Stimulated activated naive CD8-positive, alpha-beta T cell treated with anti-CD3 and anti-CD28 coated beads, Interleukin-15, Interleukin-2, amounts not matched to agents 100 U/mL and 50 U/mL, for 24 hours (primary cell): ENCODE results near the gene MRPL36.
"Not testable (repeated sequence)": the region's sequence is repeated elsewhere in the genome, so short reads cannot be mapped to it uniquely, and the experiment has no call there.

Experiments
- ATAC-seq: fragments of 150-1000 bp; cut with Tn5 transposase; one replicate; pipeline ENCODE4 v1.10.0; 2021
- DNase-seq: peaks from one replicate; pipeline ENCODE4 v3.0.0; 2021

MRPL36 gene

DNA sequence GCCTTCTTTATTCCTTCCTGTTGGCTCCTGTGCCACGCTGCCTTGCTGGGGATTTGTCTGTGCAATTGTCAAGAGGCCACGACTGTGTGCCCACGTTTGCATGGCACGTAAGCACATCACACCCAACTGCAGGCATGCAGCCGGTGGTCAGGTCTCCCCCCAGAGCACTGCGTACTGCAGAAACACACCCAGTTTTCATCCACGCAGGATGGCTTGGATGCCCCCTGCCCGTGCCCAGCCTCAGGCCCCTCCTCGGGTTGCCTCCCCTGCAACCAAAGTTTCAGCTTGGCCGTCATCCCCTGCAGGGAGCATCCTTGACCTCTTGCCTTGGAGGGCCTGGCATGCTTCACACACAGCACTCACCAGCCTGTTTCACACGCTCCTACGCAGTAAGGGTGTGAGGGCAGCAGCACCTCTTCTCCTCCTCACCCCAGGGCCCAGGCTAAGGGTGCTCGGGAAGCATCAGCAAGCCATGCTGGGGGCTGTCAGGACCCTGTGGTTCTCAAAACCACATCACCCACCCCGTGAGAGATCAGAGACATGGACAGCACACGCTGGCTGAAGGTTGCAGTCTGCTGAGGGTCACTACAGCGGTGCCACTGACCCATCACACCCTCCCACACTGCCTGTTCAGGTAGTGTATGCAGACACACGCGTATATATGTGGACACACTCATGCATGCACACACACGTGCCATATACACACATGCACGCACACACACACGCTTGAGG, 3.1 kb downstream of the MRPL36 start:
- DNase-seq (no peak), ATAC-seq (no peak)

DNA sequence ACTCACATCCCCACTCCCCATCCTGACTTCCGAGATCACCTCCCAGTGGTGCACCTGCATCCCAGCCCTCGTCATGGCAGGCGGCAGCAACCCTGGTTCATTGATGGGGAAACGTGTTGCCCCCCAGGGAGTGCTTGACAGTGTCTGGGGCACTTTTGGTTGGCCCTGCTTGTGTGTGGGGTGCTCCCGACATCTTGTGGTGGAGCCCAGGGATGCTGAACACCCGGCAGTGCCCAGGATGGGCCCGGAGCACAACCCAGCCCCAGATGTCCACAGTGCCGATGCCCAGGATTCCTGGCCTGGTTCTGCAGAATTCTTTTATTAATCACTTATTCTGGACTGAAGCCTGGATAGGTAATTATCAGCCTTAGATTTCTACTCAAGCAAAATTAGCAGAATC, 3.7 kb downstream of the MRPL36 start:
- DNase-seq (no peak), ATAC-seq (no peak)

DNA sequence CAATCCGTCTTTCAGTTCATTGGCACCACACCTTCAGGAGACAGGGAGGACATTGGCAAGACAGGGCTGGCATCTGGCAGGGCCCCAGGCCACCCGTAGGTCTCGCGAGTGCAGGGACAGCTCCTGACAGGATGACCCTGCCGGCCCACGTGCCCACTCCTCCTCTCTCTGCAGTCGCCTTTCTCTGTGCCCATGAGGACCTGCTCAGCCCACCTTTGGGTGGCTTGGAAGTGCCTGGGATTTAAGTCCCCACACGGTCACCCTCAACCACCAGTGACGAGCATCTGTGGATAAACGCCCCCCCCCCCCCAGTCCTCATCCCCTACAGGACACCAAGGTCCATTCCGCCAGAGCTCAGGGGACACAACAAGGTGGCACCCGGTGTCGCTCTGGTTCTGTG, 4.1 kb downstream of the MRPL36 start:
- ATAC-seq (no peak), DNase-seq (no peak)

DNA sequence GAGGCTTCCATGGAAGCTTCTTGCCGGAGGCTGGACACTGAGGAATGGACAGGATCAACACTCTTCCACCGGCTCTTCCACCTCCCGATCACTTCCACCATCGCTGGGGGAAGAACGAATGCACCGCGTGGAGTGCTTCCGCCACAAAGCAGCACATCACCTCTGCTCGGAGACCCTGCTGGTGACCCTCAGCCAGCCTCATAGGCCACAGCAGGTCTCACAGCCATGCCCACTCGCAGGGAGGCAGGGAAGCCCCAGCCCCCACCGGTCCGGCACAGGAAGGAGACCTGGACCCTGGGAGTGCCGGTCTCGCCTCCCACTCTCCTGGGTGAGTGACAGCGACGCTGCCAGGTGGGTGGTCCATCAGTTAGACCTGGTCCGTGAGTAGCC, 4.7 kb downstream of the MRPL36 start:
- DNase-seq (no peak), ATAC-seq (no peak)

DNA sequence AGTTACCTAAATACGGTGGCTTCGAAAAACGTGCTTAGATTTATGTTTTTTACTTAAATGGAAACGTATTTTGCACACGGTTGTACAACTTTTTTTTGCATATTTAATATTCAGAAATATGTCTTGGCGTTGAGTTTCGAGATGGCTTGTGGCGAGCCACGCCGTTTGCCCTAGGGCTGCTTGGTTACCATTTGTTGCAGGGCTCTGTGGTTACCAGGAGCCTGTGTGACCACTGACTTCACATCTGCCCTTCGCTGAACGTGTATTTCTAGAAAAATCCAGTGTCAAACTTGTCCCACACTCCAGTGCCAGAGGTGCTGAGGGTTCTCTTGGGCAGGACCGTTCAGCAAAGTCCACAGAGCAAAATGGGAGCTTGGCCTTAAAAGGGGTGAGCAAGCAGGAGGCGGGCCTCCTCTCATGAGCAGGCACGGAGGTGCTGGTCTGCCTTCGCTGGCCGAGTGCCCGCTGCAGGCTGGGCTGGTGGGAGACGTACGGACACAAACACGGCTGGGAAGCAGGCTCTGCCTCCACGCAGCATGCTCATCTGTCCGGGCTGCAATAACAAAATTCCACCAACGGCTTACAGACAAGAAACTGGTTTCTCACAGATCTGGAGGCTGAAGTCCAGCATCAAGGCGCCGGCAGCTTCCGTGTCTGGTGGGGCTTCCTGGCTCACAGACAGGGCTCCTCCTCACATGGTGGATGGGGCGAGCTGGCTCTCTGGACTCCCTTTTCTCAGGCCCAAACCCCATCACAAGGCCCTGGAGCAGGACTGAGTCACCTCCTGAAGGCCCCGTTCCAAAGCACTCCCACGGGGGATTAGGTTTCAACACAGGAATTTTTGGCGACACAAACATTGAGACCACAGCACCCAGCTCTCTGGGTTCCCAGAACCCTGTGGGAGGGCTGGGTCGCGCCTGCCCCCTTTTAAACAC, 5.4 kb downstream of the MRPL36 start:
- no peak for DNase-seq
- no peak for ATAC-seq

DNA sequence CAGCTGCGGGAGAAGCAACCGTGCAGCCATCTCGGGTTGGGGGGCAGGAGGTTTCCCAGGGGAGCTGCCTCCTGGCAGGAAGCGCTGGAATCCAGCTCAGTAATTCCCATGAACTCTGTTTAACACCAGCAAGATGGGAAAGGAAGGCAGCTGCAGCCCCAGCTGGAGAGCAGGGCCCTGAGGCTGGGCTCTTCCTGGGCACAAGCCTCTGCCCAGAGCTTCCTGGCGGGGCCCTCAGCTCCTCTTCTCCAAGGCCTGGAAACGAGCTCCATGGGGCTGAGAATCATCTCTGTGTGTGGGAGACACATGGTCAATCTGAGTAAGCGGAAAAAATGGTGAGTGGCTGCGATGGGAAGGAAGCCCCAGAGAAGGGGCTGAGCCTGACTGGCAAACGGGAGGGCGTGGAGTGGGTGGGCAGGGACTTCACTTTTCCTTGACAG, 6.3 kb downstream of the MRPL36 start:
- peak; percentile 51 for ATAC-seq
- DNase-seq: peak; percentile 68

DNA sequence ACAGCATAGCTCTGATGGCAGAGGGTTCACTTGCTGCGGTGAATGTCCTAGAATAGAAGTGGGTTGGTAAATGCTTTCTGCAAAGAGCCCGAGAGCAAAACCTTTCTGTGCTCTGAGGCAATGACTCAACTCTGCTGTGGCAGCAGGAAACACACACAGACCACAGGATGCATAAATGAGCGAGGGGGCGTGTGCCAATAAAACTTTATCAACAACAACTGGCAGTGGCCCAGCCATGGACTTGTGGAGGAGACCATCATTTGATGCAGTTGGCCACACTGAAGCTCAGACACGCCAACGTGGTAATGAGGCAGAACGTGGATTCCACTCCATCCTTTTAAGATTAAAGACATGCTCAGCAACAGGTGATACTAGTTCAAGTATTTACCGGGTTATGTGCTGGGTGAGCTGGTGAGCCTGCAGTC, 6.8 kb downstream of the MRPL36 start:
- ATAC-seq: peak; percentile 92
- DNase-seq: peak; percentile 73

DNA sequence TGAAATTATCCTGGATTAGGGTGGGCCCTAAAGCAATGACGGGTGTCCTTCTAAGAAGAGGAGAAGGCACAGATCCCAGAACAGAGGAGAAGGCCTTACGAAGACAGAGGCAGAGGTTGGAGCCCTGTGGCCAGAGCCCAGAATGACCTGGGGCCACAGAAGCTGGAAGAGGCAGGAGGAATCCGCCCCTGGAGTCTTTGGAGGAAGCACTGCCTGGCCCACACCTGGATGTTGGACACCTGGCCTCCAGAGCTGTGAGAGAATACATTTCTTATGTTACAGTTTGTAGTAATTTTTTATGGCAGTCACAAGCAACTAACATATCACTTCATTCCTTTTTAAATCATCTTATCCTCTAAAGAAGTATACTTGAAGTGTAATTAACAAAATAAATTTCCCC, 8.5 kb downstream of the MRPL36 start:
- DNase-seq (no peak), ATAC-seq (no peak)

DNA sequence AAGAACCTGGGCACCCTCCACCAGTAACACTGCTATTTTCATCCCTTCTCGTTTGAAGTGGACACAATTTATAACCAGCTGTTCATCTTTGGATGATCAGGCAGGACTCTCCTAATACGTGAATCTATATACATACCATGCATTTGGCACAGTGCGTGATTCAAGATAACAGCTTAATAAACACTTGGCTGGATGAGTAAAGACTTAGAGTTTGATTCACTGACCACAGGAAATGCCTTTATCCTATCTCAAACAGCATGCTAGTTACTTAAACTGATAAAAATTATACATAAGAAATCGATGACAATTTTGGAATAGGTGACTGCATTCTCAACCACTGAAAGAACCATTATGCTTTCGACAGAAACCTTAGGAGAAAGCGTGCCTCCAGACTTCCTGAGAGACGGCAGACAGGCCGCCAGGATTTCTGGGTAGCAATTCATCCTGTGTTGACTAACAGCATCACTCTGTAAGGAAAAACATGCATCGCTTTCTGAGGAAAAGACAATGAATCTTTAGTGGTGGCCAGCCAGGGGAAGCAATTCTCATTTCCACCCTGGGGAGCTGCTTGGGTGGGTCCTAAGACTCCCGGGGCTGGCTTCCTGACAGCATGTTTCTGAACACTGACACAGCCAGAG, 9.7 kb downstream of the MRPL36 start:
- ATAC-seq (no peak), DNase-seq (no peak)

DNA sequence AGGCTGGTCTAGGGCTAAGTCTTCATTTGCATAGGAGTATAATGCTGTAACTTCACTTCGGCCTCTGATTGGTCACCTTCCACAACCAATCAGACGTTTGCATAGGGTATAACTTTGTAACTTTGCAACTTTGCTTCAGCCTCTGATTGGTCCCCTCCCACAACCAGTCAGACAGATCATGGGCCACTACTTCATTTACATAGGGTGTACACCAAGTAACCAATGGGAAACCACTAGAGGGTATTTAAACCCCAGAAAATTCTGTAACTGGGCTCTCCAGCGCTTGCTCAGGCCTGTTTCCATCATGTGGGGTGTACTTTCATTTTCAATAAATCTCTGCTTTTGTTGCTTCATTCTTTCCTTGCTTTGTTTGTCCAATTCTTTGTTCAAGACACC, 10.2 kb downstream of the MRPL36 start:
- peak; percentile 3 for ATAC-seq
- DNase-seq: not testable (repeated sequence)

DNA sequence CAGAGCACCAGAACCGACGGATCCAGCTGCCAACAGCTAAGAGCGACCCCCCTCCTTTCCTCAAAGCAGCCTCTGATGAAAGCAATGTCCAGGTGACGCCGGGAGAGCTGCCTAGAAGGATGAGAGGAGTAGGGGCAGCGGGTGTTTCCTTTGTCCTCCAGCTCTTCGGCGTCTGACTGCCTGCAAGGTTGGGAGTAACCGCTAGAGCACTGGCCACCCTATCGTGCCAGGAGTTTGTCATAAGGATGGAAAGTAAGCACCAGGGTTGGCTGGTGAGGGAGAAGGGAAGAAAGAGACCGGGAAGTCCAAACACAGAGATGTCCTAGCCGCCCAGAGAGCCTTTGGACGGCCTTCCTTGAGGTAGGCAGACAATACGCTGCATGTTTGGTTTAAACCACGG, 10.8 kb downstream of the MRPL36 start:
- ATAC-seq (no peak), DNase-seq (no peak)

DNA sequence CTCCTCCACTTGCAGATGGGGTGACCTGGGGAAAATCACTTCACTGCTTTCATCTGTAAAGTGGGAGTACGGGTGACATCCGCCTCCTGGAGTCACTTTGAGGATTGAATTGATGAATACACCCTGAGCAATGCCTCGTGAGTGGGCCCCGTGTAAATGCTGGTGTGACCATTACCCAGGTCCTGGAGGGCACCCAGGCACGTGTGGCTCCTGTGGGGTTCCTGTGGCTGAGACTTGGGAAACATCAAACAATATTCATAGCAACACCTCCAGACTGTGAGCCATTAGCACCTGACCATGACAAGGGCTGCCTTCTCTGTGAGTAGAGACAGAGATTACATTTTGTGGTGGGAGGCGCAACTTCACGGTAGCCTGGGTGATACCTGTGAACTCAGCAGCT, 11.4 kb downstream of the MRPL36 start:
- DNase-seq: no peak
- no peak for ATAC-seq

DNA sequence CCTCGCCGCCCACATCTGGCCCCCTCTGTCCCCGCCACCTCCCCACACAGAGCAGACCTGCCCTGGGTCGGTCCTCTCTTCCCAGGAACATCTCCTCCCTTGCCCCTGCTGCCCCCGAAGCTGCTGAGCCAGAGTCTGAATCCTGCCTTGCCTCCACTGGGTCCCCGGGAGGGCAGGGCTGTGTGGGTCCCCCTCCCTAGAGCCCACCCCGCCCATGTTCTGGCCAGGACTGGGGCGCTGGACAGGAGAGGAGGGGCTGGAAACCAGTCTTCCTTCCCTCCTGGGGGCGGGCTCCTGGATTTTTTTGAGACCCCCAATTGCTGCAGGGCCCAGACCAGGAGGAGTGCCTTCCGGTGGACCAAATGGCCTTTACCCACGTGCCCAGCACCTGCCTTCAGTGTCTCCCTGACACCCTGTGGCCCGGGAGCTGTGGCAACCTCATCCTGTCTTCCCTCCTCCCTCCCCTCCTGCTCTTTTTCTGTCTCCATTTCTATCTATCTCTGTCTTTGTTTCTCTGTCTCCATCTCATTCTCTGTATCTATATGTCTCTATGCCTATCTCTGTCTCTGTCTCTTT, 12.1 kb downstream of the MRPL36 start:
- no peak for ATAC-seq

DNA sequence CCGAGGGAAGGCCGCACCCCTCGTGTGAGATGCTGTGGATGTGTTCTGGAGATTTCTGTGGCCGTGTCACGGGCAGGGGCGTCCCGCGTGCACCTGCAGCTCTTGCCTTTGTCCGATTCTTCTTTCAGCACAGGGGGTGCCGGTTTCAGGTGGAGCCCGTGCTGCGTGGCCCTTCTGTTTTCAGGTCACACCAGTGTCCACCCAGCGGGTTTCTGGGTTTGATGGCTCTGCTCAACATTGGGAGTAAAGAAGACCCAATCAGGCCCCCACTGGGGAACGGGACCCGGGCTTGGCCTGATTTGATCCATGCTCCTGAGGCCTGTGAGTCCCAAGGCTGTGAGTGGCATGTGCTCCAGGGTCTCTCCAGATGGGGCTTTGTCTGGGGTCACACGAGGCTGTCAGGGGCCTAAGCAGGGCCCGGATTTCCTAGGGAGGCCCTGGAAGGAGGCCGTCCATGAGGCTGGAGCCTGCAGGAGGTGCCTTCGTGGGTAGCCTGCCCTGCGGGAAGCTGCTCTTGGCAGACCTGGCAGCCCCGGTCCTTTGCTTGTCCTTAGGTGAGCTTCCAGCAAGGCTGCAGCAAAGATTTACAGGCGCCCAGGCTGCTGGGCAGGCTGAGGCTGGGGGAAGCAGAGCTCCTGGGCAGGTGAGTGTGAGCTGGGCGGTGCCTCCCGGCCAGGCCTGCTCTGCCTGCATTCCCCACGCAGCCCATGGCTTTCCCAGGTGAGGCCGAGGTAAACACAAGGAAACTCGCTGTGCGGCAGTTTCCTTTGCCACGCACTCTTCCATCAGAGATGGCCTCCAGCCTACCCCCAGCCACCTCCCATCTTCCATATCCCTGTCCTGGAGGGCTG, 12.8 kb downstream of the MRPL36 start:
- no peak for DNase-seq
- no peak for ATAC-seq

More for the DNA sequence above, 12.1 kb downstream of the MRPL36 start:
- no peak for DNase-seq

DNA sequence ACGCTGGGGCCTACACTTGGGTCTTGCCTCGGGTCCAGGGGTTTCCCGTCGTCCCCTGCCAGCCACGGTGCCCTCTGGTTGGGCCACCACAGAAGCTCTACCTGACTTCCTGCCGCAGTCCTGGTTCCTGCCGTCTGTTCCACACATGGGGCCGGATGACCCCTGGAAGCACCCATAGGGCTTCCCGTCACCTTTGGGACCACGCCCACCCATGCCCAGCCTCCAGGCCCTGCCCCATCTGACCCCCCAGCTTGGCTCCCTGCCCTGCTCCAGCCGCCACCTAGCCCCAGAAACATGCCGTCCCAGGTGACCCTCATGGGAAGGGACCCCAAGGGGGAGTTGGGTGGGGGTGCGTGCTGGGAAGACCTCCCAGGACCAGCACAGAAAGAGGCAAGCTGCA, 13.7 kb downstream of the MRPL36 start:
- DNase-seq (no peak), ATAC-seq (no peak)

DNA sequence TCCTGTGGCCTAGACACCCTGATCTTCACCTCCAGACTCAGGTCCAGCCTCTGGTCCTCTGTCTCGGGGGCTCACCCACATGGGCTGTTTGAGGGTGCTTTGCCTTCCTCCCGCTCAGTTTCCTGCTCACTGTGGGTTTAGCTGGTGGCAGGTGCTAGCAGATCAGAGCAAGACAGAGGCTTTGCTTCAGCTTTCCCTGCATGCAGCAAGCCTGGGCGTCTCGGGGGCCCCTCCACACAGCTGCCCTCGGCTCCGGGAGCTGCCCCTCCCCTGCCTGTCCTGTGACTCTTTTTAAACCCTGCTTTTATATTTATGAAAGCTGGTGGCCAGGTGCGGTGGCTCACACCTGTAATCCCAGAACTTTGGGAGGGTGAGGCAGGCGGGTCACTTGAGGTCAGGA, 14.6 kb downstream of the MRPL36 start:
- ATAC-seq (no peak), DNase-seq (no peak)

DNA sequence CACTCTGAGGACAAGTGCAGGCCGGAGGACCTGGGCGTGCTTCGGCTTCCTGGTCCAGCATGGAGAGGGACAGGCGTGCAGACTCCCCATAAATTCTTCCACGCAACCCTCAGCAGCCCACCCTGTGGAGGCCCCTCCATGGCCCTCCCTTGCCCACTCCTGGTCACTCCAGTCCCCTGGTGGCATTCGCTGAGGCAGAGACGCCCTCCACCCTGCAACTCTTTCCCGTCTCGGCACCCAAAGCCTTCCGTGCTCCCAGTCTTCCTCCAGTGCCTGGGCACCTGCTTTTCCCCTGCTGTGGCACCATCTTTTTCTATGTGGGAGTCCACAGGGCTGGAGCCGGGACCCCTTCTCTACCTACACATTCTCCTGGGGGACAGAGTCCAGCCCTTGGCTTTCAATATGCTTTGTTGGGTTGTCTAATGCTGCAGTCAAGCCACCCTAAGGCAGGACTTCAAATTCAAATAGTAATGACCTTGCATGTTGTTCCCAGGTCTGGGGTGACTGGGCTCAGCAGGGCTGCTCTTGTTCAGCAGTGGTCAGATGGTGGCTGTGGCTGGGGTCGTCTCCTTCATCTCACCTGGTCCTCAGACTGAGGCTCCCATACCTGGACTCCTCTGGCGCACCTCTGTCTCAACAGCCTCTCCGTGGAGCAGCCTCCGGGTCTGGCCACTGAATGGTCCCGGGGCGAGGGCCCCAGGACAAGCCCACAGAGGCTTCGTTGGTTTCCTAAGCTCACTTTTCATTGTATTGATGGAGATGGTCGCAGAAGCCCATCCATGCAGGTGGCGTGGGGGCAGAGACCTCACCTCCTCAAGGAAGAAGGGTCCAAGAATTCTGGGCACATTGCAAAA, 15.2 kb downstream of the MRPL36 start:
- DNase-seq (no peak), ATAC-seq (no peak)

DNA sequence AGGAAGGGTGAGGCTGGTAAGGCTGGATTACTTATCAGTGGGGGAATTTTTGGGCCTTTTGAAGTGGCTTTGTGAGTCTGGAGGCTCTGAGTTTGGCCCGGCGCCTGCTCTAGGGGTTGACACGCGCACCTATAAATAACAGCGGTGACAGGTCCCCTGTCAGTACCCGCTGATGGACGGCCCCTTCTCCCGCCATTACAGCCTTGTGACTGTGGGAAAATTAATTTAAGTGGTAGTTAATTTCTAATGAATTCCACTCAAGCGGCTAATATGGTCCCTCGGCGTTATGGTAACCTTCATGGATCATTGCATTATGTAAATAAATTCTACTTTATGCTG, 16.5 kb downstream of the MRPL36 start:
- DNase-seq: no peak
- peak; percentile 55 for ATAC-seq

DNA sequence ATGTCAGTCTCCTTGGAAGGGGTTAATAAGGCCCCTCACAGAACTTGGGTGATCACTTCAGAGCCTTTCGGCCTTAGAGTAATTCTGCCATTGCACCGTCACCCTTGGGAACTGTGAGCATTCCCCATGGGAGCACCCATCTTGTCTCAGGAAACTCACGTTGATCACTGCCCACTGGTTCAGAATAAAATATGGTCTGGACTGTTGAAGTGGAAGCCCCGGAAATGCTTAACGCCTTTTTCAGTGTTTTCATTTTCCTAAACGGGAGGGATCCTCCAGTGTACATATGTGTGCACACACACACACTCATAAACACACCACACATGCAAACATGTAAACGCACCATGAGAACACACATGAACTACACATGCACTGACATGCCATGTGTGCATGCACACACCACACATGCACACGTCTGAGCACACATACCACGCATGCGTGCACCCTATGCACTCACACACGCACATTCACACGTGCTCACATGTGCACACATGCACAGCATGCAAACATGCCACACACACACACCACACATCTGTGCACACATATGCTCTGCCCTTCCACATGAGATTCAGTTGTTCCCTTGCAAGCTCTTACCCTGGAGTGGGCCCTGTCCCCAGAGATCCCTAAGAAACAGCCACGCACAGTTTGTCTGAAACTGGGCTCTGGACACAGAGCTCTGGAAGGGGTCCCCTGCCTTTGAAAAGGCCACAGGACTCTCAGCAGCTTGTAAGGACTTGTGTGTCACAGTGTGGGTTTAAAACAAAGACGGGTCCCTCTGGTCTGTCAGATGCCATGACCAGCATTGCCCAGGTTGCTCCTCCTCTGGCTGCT, 17.0 kb downstream of the MRPL36 start:
- DNase-seq (no peak), ATAC-seq (no peak)
